ENCODE data around the gene CFAP410. TPM values are rescaled to one million over a fixed set of nuclear protein-coding genes. Genes with fewer than 3 reads are reported as not detected.

Gene CFAP410
- total and polyA plus RNA-seq, 5 donors, result 13.2 to 19.8 (median 16.8) TPM

- intact Hi-C loops (cut with DNase I), result no loop called here
- Histone ChIP-seq H3K4me3 (ENCODE audit: low read length) (no peak overlapping the region), H3K9me3 (ENCODE audit: control insufficient read depth, low read length) (no peaks in the 10 kb centered on the region), H3K27ac (ENCODE audit: low read length) (no peak overlapping the region), H3K4me1 (ENCODE audit: control insufficient read depth, insufficient read depth, low read length) (no peaks in the 10 kb centered on the region), H3K27me3 (ENCODE audit: control insufficient read depth, insufficient read depth) (no peaks in the 10 kb centered on the region)
- ATAC-seq, result no peak
- 92% methylated on average over 38 of the region's 38 CpGs for WGBS
- peak in 1 of 3 donors; percentile 39 for DNase-seq
Observed at GRCh38 chr21:44322621-44323325, 16.4 kb downstream of the CFAP410 start.

GRCh38 chr21:44321846-44322450, 17.2 kb downstream of the CFAP410 start:
- ATAC-seq, result no peak
- intact Hi-C loops (cut with DNase I), result no loop called here
- WGBS, result 92% methylated on average over 23 of the region's 23 CpGs

GRCh38 chr21:44320847-44321246, 18.3 kb downstream of the CFAP410 start:
- no peaks in the 10 kb centered on the region for H3K9me3 ChIP-seq (ENCODE audit: control insufficient read depth, low read length)
- 92% methylated on average over 13 of the region's 13 CpGs for WGBS
- H3K27ac ChIP-seq (ENCODE audit: low read length), result no peak overlapping the region
- no peak for DNase-seq
- no peak for ATAC-seq
- H3K4me3 ChIP-seq (ENCODE audit: low read length), result no peak overlapping the region
- no peaks in the 10 kb centered on the region for H3K4me1 ChIP-seq (ENCODE audit: control insufficient read depth, insufficient read depth, low read length)
- no peaks in the 10 kb centered on the region for H3K27me3 ChIP-seq (ENCODE audit: control insufficient read depth, insufficient read depth)
- intact Hi-C loops (cut with DNase I), result no loop called here

More at GRCh38 chr21:44321846-44322450, 17.2 kb downstream of the CFAP410 start:
- Histone ChIP-seq H3K4me3 (ENCODE audit: low read length) (no peak overlapping the region), H3K27me3 (ENCODE audit: control insufficient read depth, insufficient read depth) (no peaks in the 10 kb centered on the region), H3K4me1 (ENCODE audit: control insufficient read depth, insufficient read depth, low read length) (no peaks in the 10 kb centered on the region), H3K9me3 (ENCODE audit: control insufficient read depth, low read length) (no peaks in the 10 kb centered on the region), H3K27ac (ENCODE audit: low read length) (no peak overlapping the region)
- DNase-seq, result peak in 1 of 3 donors; percentile 56

- WGBS, result 94% methylated on average over 35 of the region's 35 CpGs
- no peaks in the 10 kb centered on the region for H3K4me1 ChIP-seq (ENCODE audit: control insufficient read depth, insufficient read depth, low read length)
- no peaks in the 10 kb centered on the region for H3K9me3 ChIP-seq (ENCODE audit: control insufficient read depth, low read length)
- intact Hi-C loops (cut with DNase I), result no loop called here
- ATAC-seq, result no peak
- no peaks in the 10 kb centered on the region for H3K27me3 ChIP-seq (ENCODE audit: control insufficient read depth, insufficient read depth)
- no peak overlapping the region for H3K27ac ChIP-seq (ENCODE audit: low read length)
- no peak overlapping the region for H3K4me3 ChIP-seq (ENCODE audit: low read length)
- no peak for DNase-seq
Observed at GRCh38 chr21:44319407-44320065, 19.7 kb downstream of the CFAP410 start.

GRCh38 chr21:44318489-44319285, 20.5 kb downstream of the CFAP410 start:
- intact Hi-C loops (cut with DNase I), result no loop called here
- Histone ChIP-seq H3K27me3 (ENCODE audit: control insufficient read depth, insufficient read depth) (no peaks in the 10 kb centered on the region), H3K4me3 (ENCODE audit: low read length) (no peak overlapping the region), H3K4me1 (ENCODE audit: control insufficient read depth, insufficient read depth, low read length) (no peaks in the 10 kb centered on the region), H3K27ac (ENCODE audit: low read length) (no peak overlapping the region), H3K9me3 (ENCODE audit: control insufficient read depth, low read length) (no peaks in the 10 kb centered on the region)
- ATAC-seq (no peak), DNase-seq (no peak)
- 94% methylated on average over 25 of the region's 25 CpGs for WGBS

- DNase-seq (no peak), ATAC-seq (no peak)
- intact Hi-C loops (cut with DNase I), result no loop called here
- H3K27ac ChIP-seq (ENCODE audit: low read length), result no peak overlapping the region
- no peaks in the 10 kb centered on the region for H3K27me3 ChIP-seq (ENCODE audit: control insufficient read depth, insufficient read depth)
- H3K9me3 ChIP-seq (ENCODE audit: control insufficient read depth, low read length), result no peaks in the 10 kb centered on the region
- no peaks in the 10 kb centered on the region for H3K4me1 ChIP-seq (ENCODE audit: control insufficient read depth, insufficient read depth, low read length)
- H3K4me3 ChIP-seq (ENCODE audit: low read length), result no peak overlapping the region
- 95% methylated on average over 22 of the region's 22 CpGs for WGBS
Observed at GRCh38 chr21:44317871-44318270, 21.3 kb downstream of the CFAP410 start.

- intact Hi-C loops (cut with DNase I), result no loop called here
- no peaks in the 10 kb centered on the region for H3K27me3 ChIP-seq (ENCODE audit: control insufficient read depth, insufficient read depth)
- no peak overlapping the region for H3K4me3 ChIP-seq (ENCODE audit: low read length)
- WGBS, result 90% methylated on average over 19 of the region's 19 CpGs
- no peaks in the 10 kb centered on the region for H3K9me3 ChIP-seq (ENCODE audit: control insufficient read depth, low read length)
- no peaks in the 10 kb centered on the region for H3K4me1 ChIP-seq (ENCODE audit: control insufficient read depth, insufficient read depth, low read length)
- H3K27ac ChIP-seq (ENCODE audit: low read length), result no peak overlapping the region
- DNase-seq (no peak), ATAC-seq (no peak)
Observed at GRCh38 chr21:44317241-44317782, 21.9 kb downstream of the CFAP410 start.

- Histone ChIP-seq H3K9me3 (ENCODE audit: control insufficient read depth, low read length) (no peaks in the 10 kb centered on the region), H3K27ac (ENCODE audit: low read length) (no peak overlapping the region), H3K27me3 (ENCODE audit: control insufficient read depth, insufficient read depth) (no peaks in the 10 kb centered on the region), H3K4me1 (ENCODE audit: control insufficient read depth, insufficient read depth, low read length) (no peaks in the 10 kb centered on the region), H3K4me3 (ENCODE audit: low read length) (no peak overlapping the region)
- intact Hi-C loops (cut with DNase I), result no loop called here
- no peak for DNase-seq
- 91% methylated on average over 27 of the region's 27 CpGs for WGBS
- ATAC-seq, result no peak
Observed at GRCh38 chr21:44316277-44316900, 22.8 kb downstream of the CFAP410 start.

GRCh38 chr21:44315691-44316203, 23.4 kb downstream of the CFAP410 start:
- 89% methylated on average over 16 of the region's 16 CpGs for WGBS
- no peak overlapping the region for H3K27ac ChIP-seq (ENCODE audit: low read length)
- DNase-seq (no peak), ATAC-seq (no peak)
- no peaks in the 10 kb centered on the region for H3K27me3 ChIP-seq (ENCODE audit: control insufficient read depth, insufficient read depth)
- no peaks in the 10 kb centered on the region for H3K4me1 ChIP-seq (ENCODE audit: control insufficient read depth, insufficient read depth, low read length)
- H3K4me3 ChIP-seq (ENCODE audit: low read length), result no peak overlapping the region
- intact Hi-C loops (cut with DNase I), result no loop called here
- no peaks in the 10 kb centered on the region for H3K9me3 ChIP-seq (ENCODE audit: control insufficient read depth, low read length)

GRCh38 chr21:44314561-44314960, 24.6 kb downstream of the CFAP410 start:
- ATAC-seq, result no peak
- Histone ChIP-seq H3K9me3 (ENCODE audit: control insufficient read depth, low read length) (no peaks in the 10 kb centered on the region), H3K27ac (ENCODE audit: low read length) (no peak overlapping the region), H3K4me3 (ENCODE audit: low read length) (no peak overlapping the region), H3K4me1 (ENCODE audit: control insufficient read depth, insufficient read depth, low read length) (no peaks in the 10 kb centered on the region), H3K27me3 (ENCODE audit: control insufficient read depth, insufficient read depth) (no peaks in the 10 kb centered on the region)
- WGBS, result 97% methylated on average over 11 of the region's 11 CpGs
- intact Hi-C loops (cut with DNase I), result no loop called here
- no peak for DNase-seq

All from right cardiac atrium (tissue), 5 donors.